HG02870 (cell line): Measurements from ENCODE around the gene EEIG2.
"Not testable (repeated sequence)": the region's sequence is repeated elsewhere in the genome, so short reads cannot be mapped to it uniquely, and the experiment has no call there.

Experiments used
- ATAC-seq: cut with Tn5 transposase; IDR thresholded peaks from one replicate; pipeline ENCODE4 v1.9.1; 2021; ENCODE audit warnings: mild to moderate bottlenecking, moderate library complexity; ENCODE audit not compliant: unreplicated experiment

Gene EEIG2

GRCh38 chr1:108541861-108542260 lies 18.0 kb upstream of the EEIG2 start:
- ATAC-seq: no peak

- not testable (repeated sequence) for ATAC-seq
These were observed 12.4 kb upstream of the EEIG2 start for GRCh38 chr1:108547493-108547892.

- peak; percentile 94 for ATAC-seq
These were observed 8.6 kb upstream of the EEIG2 start for GRCh38 chr1:108551137-108551862.

- no peak for ATAC-seq
These were observed 6.0 kb upstream of the EEIG2 start for GRCh38 chr1:108553905-108554304.

GRCh38 chr1:108554682-108555427 lies 5.0 kb upstream of the EEIG2 start:
- no peak for ATAC-seq

GRCh38 chr1:108556066-108556465 lies 3.8 kb upstream of the EEIG2 start:
- no peak for ATAC-seq

- ATAC-seq: no peak
These were observed 3.4 kb upstream of the EEIG2 start for GRCh38 chr1:108556499-108556898.

GRCh38 chr1:108557296-108557695 lies 2.6 kb upstream of the EEIG2 start:
- peak; percentile 31 for ATAC-seq

GRCh38 chr1:108560189-108560873 lies 431 bp downstream of the EEIG2 start:
- peak; percentile 19 for ATAC-seq

GRCh38 chr1:108560874-108561459 lies 1.1 kb downstream of the EEIG2 start:
- peak; percentile 28 for ATAC-seq

- ATAC-seq: peak; percentile 33
These were observed 1.9 kb downstream of the EEIG2 start for GRCh38 chr1:108561689-108562326.

GRCh38 chr1:108563808-108564207 lies 3.9 kb downstream of the EEIG2 start:
- no peak for ATAC-seq

GRCh38 chr1:108565081-108565480 lies 5.2 kb downstream of the EEIG2 start:
- no peak for ATAC-seq

- ATAC-seq: no peak
These were observed 5.6 kb downstream of the EEIG2 start for GRCh38 chr1:108565512-108565911.

- ATAC-seq: no peak
These were observed 8.7 kb downstream of the EEIG2 start for GRCh38 chr1:108568589-108568988.

- no peak for ATAC-seq
These were observed 9.3 kb downstream of the EEIG2 start for GRCh38 chr1:108569097-108569728.

GRCh38 chr1:108570128-108570527 lies 10.2 kb downstream of the EEIG2 start:
- peak; percentile 98 for ATAC-seq

GRCh38 chr1:108570998-108571401 lies 11.1 kb downstream of the EEIG2 start:
- ATAC-seq: no peak

GRCh38 chr1:108572182-108572581 lies 12.3 kb downstream of the EEIG2 start:
- no peak for ATAC-seq

- ATAC-seq: no peak
These were observed 13.3 kb downstream of the EEIG2 start for GRCh38 chr1:108573183-108573582.
